ENCODE measurements around the gene MARCKSL1.

- TF ChIP-seq, protein P1, sequence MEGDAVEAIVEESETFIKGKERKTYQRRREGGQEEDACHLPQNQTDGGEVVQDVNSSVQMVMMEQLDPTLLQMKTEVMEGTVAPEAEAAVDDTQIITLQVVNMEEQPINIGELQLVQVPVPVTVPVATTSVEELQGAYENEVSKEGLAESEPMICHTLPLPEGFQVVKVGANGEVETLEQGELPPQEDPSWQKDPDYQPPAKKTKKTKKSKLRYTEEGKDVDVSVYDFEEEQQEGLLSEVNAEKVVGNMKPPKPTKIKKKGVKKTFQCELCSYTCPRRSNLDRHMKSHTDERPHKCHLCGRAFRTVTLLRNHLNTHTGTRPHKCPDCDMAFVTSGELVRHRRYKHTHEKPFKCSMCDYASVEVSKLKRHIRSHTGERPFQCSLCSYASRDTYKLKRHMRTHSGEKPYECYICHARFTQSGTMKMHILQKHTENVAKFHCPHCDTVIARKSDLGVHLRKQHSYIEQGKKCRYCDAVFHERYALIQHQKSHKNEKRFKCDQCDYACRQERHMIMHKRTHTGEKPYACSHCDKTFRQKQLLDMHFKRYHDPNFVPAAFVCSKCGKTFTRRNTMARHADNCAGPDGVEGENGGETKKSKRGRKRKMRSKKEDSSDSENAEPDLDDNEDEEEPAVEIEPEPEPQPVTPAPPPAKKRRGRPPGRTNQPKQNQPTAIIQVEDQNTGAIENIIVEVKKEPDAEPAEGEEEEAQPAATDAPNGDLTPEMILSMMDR (IDR thresholded peaks at IDR 0.05; ENCODE audit: insufficient read depth, low read depth, low read length): no peak
- TF ChIP-seq EZH2 (IDR thresholded peaks at IDR 0.05; ENCODE audit: insufficient read depth, low read length): no peak
Measured at GRCh38 chr1:32303997-32304622, 31.9 kb downstream of the MARCKSL1 start.
